Stimulated activated CD8-positive, alpha-beta memory T cell treated with anti-CD3 and anti-CD28 coated beads, Interleukin-7, amount 100 ng/mL, for 48 hours (primary cell): ENCODE results near the gene FRY.

Experiments
- DNase-seq, 2 donors: peaks; one replicate each; pipeline ENCODE4 v3.0.0-alpha.2; 2020; ENCODE audit warnings: low read depth in 1 of 2; ENCODE audit errors: extremely low read depth in 1 of 2

FRY gene

GRCh38 chr13:32334671-32335070 is 303.1 kb downstream of the FRY start:
- no peak for DNase-seq

GRCh38 chr13:32340914-32341313 is 309.3 kb downstream of the FRY start:
- no peak for DNase-seq

- no peak for DNase-seq
These were observed 316.1 kb downstream of the FRY start for GRCh38 chr13:32347651-32348050.
